Upper lobe of left lung (tissue), 4 donors: ENCODE results near the gene CYP4F2.

Source experiments
- EP300 ChIP-seq, 4 donors: sonication (generic); formaldehyde crosslinking; IDR thresholded peaks; one replicate each; pipeline ENCODE4 v1.5.1; 2017; ENCODE audit warnings: antibody characterized with exemption in 4 of 4, control low read depth in 2 of 4
- POLR2A ChIP-seq, 4 donors: fragments of 450-650 bp; IDR thresholded peaks; one replicate each; pipeline ENCODE4 v1.5.1; 2016 to 2017; ENCODE audit warnings: antibody characterized with exemption in 4 of 4, mild to moderate bottlenecking in 2 of 4
- TF ChIP-seq, protein P1 (sequence below), 6 experiments: fragments of 450-650 bp in 4 of 6; fragments of 200-600 bp in 2 of 6; sonication (generic) in 2 of 6; IDR thresholded peaks; one replicate each; pipeline ENCODE4 v1.5.1; 2016 to 2019; ENCODE audit warnings: antibody characterized with exemption in 6 of 6

- TF ChIP-seq POLR2A (IDR thresholded peaks at IDR 0.05): no peak
- TF ChIP-seq, protein P1, sequence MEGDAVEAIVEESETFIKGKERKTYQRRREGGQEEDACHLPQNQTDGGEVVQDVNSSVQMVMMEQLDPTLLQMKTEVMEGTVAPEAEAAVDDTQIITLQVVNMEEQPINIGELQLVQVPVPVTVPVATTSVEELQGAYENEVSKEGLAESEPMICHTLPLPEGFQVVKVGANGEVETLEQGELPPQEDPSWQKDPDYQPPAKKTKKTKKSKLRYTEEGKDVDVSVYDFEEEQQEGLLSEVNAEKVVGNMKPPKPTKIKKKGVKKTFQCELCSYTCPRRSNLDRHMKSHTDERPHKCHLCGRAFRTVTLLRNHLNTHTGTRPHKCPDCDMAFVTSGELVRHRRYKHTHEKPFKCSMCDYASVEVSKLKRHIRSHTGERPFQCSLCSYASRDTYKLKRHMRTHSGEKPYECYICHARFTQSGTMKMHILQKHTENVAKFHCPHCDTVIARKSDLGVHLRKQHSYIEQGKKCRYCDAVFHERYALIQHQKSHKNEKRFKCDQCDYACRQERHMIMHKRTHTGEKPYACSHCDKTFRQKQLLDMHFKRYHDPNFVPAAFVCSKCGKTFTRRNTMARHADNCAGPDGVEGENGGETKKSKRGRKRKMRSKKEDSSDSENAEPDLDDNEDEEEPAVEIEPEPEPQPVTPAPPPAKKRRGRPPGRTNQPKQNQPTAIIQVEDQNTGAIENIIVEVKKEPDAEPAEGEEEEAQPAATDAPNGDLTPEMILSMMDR (IDR thresholded peaks at IDR 0.05): no peak
- TF ChIP-seq EP300 (IDR thresholded peaks at IDR 0.05): no peak
Observed at GRCh38 chr19:15828121-15828610, 69.7 kb downstream of the CYP4F2 start.
